Activated CD8-positive, alpha-beta T cell treated with anti-CD3 and anti-CD28 coated beads, Interleukin-2, amount 10 ng/mL, durations not matched to agents 7 days and 5 days (primary cell): ENCODE results near the gene DMC1. TPM values are rescaled to one million over a fixed set of nuclear protein-coding genes. Genes with fewer than 3 reads are reported as not detected.

ENCODE experiments used
- ATAC-seq: fragments of 150-1000 bp; cut with Tn5 transposase; one replicate; pipeline ENCODE4 v1.10.0; 2021; ENCODE audit warnings: moderate library complexity
- CTCF ChIA-PET: fragments of 350-600 bp; sonication (Branson Sonifier 250); formaldehyde crosslinking; loops from one replicate; lab custom pipeline; 2021; ENCODE audit warnings: antibody characterized with exemption; lab: Charles Lee
- POLR2A ChIA-PET: fragments of 350-600 bp; sonication (Branson Sonifier 250); formaldehyde crosslinking; loops from one replicate; lab custom pipeline; 2021; ENCODE audit warnings: antibody characterized with exemption; lab: Charles Lee
- DNase-seq: peaks from one replicate; pipeline ENCODE4 v3.0.0-alpha.2; 2020
- H3K27ac Mint-ChIP-seq: one replicate; pipeline ENCODE4 v1.8.0; 2021; ENCODE audit warnings: mild to moderate bottlenecking, mixed read lengths
- H3K27me3 Mint-ChIP-seq: one replicate; pipeline ENCODE4 v1.8.0; 2021; ENCODE audit warnings: low read depth, mixed read lengths
- H3K36me3 Mint-ChIP-seq: one replicate; pipeline ENCODE4 v1.8.0; 2021; ENCODE audit warnings: low read depth, mixed read lengths
- H3K4me1 Mint-ChIP-seq: one replicate; pipeline ENCODE4 v1.8.0; 2021; ENCODE audit warnings: low read depth, mixed read lengths
- H3K4me3 Mint-ChIP-seq: one replicate; pipeline ENCODE4 v1.8.0; 2021; ENCODE audit warnings: mild to moderate bottlenecking, mixed read lengths
- H3K9me3 Mint-ChIP-seq: one replicate; pipeline ENCODE4 v1.8.0; 2022; ENCODE audit warnings: mixed read lengths; ENCODE audit not compliant: insufficient read depth
- total RNA-seq, 2 experiments: library from RNA; stranded (reverse); gene quantifications; one replicate each; pipeline ENCODE4 v1.2.3, GENCODE V29; 2021

DMC1 gene
- total RNA-seq, 2 experiments from 2014 or later, result 10.1 to 12.1 TPM

DNA sequence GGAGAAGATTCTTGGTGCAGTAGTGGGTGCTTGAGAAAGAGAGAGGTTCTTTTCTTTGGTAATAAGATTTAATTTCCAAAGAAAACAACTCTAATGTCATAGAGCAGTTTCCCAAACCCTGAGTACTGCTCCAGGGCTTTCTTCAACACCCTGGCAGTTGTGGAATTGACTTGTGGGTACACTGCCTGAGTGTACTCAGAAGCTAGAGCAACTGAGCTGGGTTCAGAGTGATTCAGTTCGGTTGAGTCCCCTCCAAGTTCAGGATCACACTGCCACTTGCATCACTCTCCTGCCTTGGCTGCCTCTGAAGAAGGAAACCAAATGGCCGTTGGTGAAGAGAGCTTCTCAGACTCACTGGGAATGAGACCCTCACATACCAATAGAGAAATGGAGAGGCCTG, 5.3 kb downstream of the DMC1 start:
- no peaks in the 10 kb centered on the region for H3K27me3 Mint-ChIP-seq
- peaks cover 17% of the 10 kb centered on the region for H3K36me3 Mint-ChIP-seq
- DNase-seq (no peak), ATAC-seq (no peak)
- peaks cover 4% of the 10 kb centered on the region for H3K4me1 Mint-ChIP-seq
- H3K4me3 Mint-ChIP-seq, result no peak overlapping the region
- H3K27ac Mint-ChIP-seq, result no peak overlapping the region
- POLR2A ChIA-PET, result no interaction called here
- CTCF ChIA-PET, result no interaction called here
- no peaks in the 10 kb centered on the region for H3K9me3 Mint-ChIP-seq

DNA sequence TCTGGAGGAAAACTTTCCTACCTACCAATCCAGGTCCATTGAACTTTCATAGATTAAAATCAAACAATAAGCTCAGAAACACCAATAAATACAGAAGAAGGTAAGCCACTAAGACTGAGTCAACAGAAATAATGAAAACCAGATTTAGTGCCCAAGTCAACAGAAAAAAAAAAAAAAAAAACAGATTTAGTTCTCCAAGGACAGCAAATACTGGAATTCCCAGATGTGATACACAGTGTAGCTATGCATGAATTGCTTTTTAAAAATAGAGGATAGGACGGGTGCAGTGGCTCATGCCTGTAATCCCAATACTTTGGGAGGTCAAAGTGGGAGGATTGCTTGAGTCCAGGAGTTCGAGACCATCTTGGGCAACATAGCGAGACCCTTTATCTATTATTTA, 15.7 kb downstream of the DMC1 start:
- ATAC-seq (no peak), DNase-seq (no peak)
- peaks cover 8% of the 10 kb centered on the region for H3K36me3 Mint-ChIP-seq
- ChIA-PET CTCF (interaction anchor here (1.0 kb wide), 1 partner anchor 502 kb away, joined by 3 read pairs; no protein-coding TSS in a partner anchor), POLR2A (no interaction called here)
- H3K9me3 Mint-ChIP-seq, result no peaks in the 10 kb centered on the region
- no peak overlapping the region for H3K27ac Mint-ChIP-seq
- no peaks in the 10 kb centered on the region for H3K27me3 Mint-ChIP-seq
- H3K4me3 Mint-ChIP-seq, result no peak overlapping the region
- no peaks in the 10 kb centered on the region for H3K4me1 Mint-ChIP-seq

DNA sequence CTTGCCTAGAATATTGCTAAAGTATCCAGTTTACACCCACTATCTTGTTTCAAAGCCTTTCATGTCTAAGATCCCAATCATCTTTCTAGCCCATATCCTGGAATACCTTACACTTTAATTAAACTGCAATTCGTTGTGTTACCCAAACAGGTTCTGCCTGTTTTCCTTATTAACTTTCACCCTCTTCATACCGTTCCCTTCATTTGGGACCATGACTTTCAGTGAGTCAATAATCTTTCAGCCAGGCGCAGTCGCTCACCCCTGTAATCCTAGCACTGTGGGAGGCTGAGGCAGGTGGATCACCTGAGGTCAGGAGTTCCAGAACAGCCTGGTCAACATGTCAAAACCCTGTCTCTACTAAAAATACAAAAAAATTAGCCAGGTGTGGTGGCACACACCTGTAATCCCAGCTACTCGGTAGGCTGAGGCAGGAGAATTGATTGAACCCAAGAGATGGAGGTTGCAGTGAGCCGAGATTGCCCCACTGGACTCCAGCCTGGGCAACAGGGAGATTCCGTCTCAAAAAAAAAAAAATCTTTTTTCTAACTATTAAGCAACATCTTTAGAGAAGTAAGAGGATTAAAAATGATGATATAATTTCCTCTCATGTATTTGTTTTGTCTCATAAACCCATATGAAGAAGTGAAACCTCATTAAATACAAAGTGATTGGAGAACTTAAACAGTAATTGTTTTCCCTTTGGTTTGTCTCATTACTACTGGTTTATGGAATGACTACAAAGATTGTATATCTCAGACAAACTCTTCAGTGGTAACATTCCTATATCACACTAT, 20.7 kb downstream of the DMC1 start:
- H3K27me3 Mint-ChIP-seq, result no peaks in the 10 kb centered on the region

DNA sequence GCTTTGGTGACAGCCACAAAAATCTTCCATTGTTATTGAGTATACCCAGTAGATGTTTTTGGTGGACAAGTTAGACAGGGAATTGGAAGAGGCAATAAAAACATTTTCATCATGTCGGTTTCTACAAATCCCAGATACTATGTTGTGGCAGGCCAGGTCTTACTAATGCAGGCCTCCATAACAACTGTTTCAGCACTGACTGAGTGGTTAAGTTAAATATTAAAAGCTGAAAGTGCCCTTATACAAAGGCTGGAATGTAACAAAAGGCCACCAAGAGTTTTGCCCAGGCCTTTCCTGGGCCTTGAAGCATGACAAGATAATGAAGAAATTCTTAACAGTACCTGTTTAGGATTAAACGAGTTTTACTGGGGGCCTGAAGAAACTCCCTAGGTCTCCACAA, 29.3 kb downstream of the DMC1 start:
- Mint-ChIP-seq H3K27ac (no peak overlapping the region), H3K36me3 (peaks cover 33% of the 10 kb centered on the region), H3K27me3 (no peaks in the 10 kb centered on the region), H3K4me3 (no peak overlapping the region), H3K9me3 (peaks cover 14% of the 10 kb centered on the region), H3K4me1 (no peaks in the 10 kb centered on the region)
- ATAC-seq, result no peak
- no peak for DNase-seq
- ChIA-PET POLR2A (no interaction called here), CTCF (no interaction called here)

More for the DNA sequence above, 20.7 kb downstream of the DMC1 start:
- Mint-ChIP-seq H3K9me3 (no peaks in the 10 kb centered on the region), H3K4me1 (no peaks in the 10 kb centered on the region), H3K27ac (no peak overlapping the region), H3K4me3 (no peak overlapping the region), H3K36me3 (peaks cover 15% of the 10 kb centered on the region)
- ChIA-PET CTCF (no interaction called here), POLR2A (no interaction called here)
- DNase-seq (no peak), ATAC-seq (no peak)

DNA sequence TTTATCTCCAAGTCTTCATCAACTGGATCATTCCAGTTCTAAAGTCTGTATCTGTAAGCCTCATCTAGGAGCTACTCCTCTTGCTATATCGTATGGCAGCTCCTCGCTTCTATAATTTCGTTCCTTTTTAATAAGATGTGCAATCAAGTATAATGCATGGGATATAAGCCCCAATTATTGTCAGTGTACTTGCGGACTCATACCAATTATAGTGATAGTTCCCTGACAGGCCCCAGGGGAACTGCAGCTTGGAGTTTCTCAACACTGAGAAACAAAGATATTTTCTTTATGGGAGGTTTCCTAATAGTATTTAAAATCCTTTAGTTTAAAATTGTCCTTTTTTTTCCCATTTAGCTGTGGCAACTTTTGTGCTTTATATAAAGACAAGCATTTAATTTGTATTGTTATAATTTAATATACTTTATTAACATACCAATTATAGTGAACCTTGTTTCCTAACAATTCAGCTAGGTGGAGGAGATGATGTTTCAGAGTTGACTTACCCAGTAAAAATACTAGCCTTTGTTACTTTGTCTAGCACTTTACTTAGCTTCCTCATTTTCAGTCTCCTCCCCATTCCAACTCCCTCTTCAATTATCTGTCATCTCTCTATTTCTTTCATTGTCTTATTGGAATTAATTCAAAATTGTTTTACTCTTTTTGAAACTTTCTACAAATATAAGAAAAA, 38.6 kb downstream of the DMC1 start:
- peak overlapping the region; percentile 58 for H3K4me3 Mint-ChIP-seq
- CTCF ChIA-PET, result interaction anchor here (0.8 to 1.1 kb wide), 7 partner anchors 9 to 150 kb away, joined by 3 to 5 read pairs (median 3); partner anchors contain the start of gene DMC1
- H3K9me3 Mint-ChIP-seq, result no peaks in the 10 kb centered on the region
- peaks cover 11% of the 10 kb centered on the region for H3K36me3 Mint-ChIP-seq
- DNase-seq (no peak), ATAC-seq (peak; percentile 65)
- POLR2A ChIA-PET, result interaction anchor here (0.6 kb wide), 1 partner anchor 21 kb away, joined by 4 read pairs; no protein-coding TSS in a partner anchor
- peak overlapping the region; percentile 89 for H3K27ac Mint-ChIP-seq
- peaks cover 15% of the 10 kb centered on the region for H3K4me1 Mint-ChIP-seq
- no peaks in the 10 kb centered on the region for H3K27me3 Mint-ChIP-seq

DNA sequence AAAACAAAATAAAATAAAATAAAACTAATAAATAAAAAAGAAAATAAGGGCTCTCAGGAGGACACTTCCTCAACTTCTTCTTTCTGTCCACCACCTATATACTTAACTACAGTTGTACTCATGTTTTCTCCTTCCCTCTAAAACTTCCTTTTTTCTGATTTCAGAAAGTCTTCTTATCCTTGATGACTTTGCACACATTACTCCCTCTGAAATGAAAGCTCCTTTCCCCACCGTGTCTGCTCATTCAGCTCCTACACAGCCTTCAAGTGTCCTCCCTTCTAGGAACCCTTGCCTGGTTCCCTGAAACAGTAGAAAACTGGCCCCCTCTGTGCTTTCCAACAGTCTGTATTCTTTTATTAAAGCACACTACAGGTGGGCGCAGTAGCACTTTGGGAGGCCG, 45.6 kb downstream of the DMC1 start:
- H3K27me3 Mint-ChIP-seq, result no peaks in the 10 kb centered on the region
- no peak overlapping the region for H3K27ac Mint-ChIP-seq
- no peak for ATAC-seq
- ChIA-PET CTCF (interaction anchor here (1.1 kb wide), 2 partner anchors 21 to 34 kb away, joined by 3 read pairs; no protein-coding TSS in a partner anchor), POLR2A (no interaction called here)
- no peak for DNase-seq
- H3K36me3 Mint-ChIP-seq, result peaks cover 2% of the 10 kb centered on the region
- peaks cover 3% of the 10 kb centered on the region for H3K4me1 Mint-ChIP-seq
- no peaks in the 10 kb centered on the region for H3K9me3 Mint-ChIP-seq
- H3K4me3 Mint-ChIP-seq, result no peak overlapping the region

DNA sequence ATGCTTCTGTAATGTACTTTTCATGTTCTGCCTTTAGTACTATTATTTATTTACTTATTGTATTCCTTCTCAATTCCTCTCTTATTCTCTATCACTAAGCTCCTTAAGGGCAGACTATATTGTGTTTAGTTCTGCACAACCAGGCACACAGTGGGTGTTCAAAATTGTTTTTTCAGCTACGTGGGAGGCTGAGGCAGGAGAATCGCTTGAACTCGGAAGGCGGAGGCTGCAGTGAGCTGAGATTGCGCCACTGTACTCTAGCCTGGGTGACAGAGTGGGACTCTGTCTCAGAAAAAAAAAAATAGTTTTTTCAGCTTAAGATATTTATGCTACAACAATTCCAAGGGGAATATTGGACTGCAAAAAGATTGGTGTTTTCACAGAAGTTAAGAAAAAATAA, 46.5 kb downstream of the DMC1 start:
- no peaks in the 10 kb centered on the region for H3K36me3 Mint-ChIP-seq
- ChIA-PET POLR2A (interaction anchor here (1.3 kb wide), 1 partner anchor 16 kb away, joined by 3 read pairs; no protein-coding TSS in a partner anchor), CTCF (interaction anchor here (1.1 to 2.3 kb wide), 6 partner anchors 11 to 90 kb away, joined by 3 to 8 read pairs (median 3); no protein-coding TSS in a partner anchor)
- H3K9me3 Mint-ChIP-seq, result no peaks in the 10 kb centered on the region
- ATAC-seq (no peak), DNase-seq (no peak)
- H3K4me1 Mint-ChIP-seq, result peaks cover 3% of the 10 kb centered on the region
- H3K27ac Mint-ChIP-seq, result no peak overlapping the region
- no peak overlapping the region for H3K4me3 Mint-ChIP-seq
- no peaks in the 10 kb centered on the region for H3K27me3 Mint-ChIP-seq

DNA sequence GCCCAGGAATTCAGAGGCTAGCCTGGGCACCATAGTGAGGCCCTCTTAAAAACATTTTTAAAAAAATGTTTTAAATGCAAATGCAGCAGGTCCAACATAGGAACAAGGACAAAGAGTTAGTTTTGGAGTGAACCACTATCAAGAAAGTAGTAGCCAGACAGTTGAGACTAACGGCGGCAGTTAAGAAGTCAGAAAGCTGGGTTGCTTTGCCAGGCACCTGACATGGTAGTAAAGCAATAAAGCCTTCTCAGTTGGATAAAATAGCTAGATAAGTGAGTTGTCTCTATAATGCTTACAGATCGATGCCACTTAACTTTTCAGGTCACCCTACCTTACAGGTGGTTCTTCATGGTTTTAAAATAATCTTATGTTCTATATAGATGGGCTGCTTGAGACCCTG, 47.0 kb downstream of the DMC1 start:
- Mint-ChIP-seq H3K27me3 (no peaks in the 10 kb centered on the region), H3K27ac (no peak overlapping the region), H3K4me1 (peaks cover 3% of the 10 kb centered on the region), H3K4me3 (no peak overlapping the region), H3K9me3 (no peaks in the 10 kb centered on the region), H3K36me3 (no peaks in the 10 kb centered on the region)
- ATAC-seq (no peak), DNase-seq (no peak)
- CTCF ChIA-PET, result interaction anchor here (1.1 to 2.3 kb wide), 4 partner anchors 11 to 89 kb away, joined by 3 to 8 read pairs (median 4); no protein-coding TSS in a partner anchor
- POLR2A ChIA-PET, result interaction anchor here (1.3 kb wide), 1 partner anchor 16 kb away, joined by 3 read pairs; no protein-coding TSS in a partner anchor

DNA sequence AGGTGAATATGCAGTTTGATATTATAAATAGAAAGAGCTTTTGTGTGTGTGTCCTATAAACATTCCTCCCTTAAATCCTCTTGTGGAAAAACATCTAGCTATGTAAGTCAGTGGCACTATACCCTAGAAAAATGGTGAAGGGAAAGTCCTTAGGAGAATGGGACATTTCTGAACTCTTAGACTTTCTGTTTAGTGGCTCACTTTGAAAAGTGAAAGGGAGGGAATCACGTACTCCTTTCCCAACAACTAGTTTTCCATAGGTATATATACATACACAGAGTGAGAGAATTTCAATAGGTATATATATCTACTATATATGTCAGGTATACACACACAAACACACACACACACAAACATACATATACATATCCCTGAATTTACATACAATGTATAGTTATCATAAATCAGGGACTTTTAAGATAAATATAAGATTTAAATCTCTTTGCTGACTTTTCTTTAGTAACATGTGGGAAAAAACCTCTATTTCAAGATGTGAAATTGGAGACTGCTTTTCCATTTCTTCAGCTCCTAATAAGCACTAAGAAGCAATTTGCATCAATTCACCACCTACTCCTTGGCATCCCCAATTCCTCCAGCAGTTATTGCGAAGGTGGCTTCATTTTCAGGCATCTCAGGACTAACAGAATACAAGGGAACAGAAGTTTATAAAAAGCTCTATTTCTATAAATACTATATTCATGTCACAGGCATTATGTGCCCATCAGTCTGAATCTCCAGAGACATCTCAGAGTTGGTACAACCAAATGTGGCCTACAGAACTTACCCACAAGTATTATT, 50.3 kb downstream of the DMC1 start:
- H3K4me3 Mint-ChIP-seq, result no peak overlapping the region
- no peaks in the 10 kb centered on the region for H3K9me3 Mint-ChIP-seq
- no peak for ATAC-seq
- H3K4me1 Mint-ChIP-seq, result peaks cover 3% of the 10 kb centered on the region
- POLR2A ChIA-PET, result interaction anchor here (0.5 kb wide), 1 partner anchor 22 kb away, joined by 3 read pairs; no protein-coding TSS in a partner anchor
- CTCF ChIA-PET, result no interaction called here
- no peaks in the 10 kb centered on the region for H3K36me3 Mint-ChIP-seq
- no peaks in the 10 kb centered on the region for H3K27me3 Mint-ChIP-seq
- no peak overlapping the region for H3K27ac Mint-ChIP-seq
- DNase-seq, result no peak

DNA sequence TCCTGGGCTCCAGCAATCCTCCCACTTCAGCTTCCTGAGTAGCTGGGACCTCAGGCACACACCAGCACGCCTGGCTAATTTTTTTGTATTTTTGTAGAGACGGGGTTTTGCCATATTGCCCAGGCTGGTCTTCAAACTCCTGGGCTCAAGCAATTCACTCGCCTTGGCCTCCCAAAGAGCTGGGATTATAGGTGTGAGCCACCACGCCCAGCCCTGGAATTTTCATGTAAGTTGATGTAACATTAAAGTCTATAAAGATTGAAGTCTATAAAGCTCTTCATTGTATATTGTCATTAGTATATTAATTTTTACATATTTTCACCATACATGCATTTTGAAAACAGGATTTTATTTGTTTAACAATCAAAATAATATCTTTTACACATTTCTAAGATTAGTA, 51.4 kb downstream of the DMC1 start:
- no peak for DNase-seq
- no peaks in the 10 kb centered on the region for H3K27me3 Mint-ChIP-seq
- ChIA-PET CTCF (no interaction called here), POLR2A (no interaction called here)
- no peaks in the 10 kb centered on the region for H3K9me3 Mint-ChIP-seq
- ATAC-seq, result no peak
- no peak overlapping the region for H3K27ac Mint-ChIP-seq
- H3K4me3 Mint-ChIP-seq, result no peak overlapping the region
- no peaks in the 10 kb centered on the region for H3K36me3 Mint-ChIP-seq
- H3K4me1 Mint-ChIP-seq, result no peaks in the 10 kb centered on the region

DNA sequence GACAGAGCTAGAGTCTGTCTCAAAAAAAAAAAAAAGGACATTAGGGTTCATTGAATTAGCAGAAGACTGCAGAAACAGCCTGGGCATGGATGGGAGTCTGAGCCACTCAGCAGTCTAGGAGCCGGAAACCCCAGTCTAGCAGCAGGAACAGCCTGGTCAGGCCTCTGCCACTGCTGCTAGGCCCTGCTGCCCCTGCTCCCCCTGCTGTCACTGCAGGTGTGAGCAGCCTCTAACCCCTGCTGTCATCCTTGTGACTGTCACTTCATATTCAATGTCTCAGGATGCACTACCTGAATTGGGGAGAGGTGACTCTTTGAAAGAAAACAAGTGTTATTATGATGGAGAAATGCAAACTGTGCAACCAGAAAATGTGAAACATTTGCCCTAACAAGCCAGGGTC, 56.9 kb downstream of the DMC1 start:
- Mint-ChIP-seq H3K4me1 (peaks cover 10% of the 10 kb centered on the region), H3K27ac (peak overlapping the region; percentile 39), H3K9me3 (no peaks in the 10 kb centered on the region), H3K36me3 (no peaks in the 10 kb centered on the region), H3K27me3 (no peaks in the 10 kb centered on the region), H3K4me3 (no peak overlapping the region)
- DNase-seq (peak; percentile 76), ATAC-seq (peak; percentile 99)
- ChIA-PET POLR2A (interaction anchor here (0.7 kb wide), 1 partner anchor 296 kb away, joined by 3 read pairs; no protein-coding TSS in a partner anchor), CTCF (interaction anchor here (1.3 to 1.8 kb wide), 4 partner anchors 10 to 461 kb away, joined by 3 to 8 read pairs (median 4); no protein-coding TSS in a partner anchor)
